A673 (cell line): ENCODE measurements around the gene DNAH8.

ENCODE experiments used
- EZH2 ChIP-seq: fragments of 200-600 bp; sonication (generic); IDR thresholded peaks from 2 replicates; pipeline ENCODE4 v1.6.1; 2017; ENCODE audit warnings: borderline replicate concordance, low read depth, mild to moderate bottlenecking, mixed read lengths, antibody characterized with exemption, low read length; ENCODE audit not compliant: poor library complexity, severe bottlenecking
- TF ChIP-seq, protein P1 (sequence below): fragments of 300-800, 200-600 bp; sonication (generic); conservative IDR thresholded peaks from 2 replicates; pipeline ENCODE4 v1.5.1; 2017; ENCODE audit warnings: low read depth, mild to moderate bottlenecking, antibody characterized with exemption, low read length, moderate library complexity, mixed read lengths

DNA sequence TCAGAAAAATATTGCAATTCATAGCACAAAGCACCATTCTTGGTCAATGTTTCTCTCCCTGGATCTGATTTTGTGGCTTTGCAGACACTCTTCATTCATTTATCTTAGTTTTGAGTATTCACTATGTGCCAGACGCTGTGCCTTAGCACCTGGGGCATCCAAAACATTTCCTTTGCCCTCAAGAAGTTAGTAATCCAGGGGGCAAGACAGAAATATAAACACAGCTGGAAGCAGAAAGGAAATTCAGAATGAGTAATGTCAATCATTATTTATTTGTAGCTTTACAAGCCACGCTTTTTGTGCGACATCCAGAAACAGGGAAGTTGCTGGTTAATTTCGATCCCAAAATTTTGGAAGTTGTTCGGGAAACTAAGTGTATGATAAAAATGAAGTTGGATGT is 71.4 kb downstream of the DNAH8 start:
- TF ChIP-seq, protein P1, sequence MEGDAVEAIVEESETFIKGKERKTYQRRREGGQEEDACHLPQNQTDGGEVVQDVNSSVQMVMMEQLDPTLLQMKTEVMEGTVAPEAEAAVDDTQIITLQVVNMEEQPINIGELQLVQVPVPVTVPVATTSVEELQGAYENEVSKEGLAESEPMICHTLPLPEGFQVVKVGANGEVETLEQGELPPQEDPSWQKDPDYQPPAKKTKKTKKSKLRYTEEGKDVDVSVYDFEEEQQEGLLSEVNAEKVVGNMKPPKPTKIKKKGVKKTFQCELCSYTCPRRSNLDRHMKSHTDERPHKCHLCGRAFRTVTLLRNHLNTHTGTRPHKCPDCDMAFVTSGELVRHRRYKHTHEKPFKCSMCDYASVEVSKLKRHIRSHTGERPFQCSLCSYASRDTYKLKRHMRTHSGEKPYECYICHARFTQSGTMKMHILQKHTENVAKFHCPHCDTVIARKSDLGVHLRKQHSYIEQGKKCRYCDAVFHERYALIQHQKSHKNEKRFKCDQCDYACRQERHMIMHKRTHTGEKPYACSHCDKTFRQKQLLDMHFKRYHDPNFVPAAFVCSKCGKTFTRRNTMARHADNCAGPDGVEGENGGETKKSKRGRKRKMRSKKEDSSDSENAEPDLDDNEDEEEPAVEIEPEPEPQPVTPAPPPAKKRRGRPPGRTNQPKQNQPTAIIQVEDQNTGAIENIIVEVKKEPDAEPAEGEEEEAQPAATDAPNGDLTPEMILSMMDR = no peak
- TF ChIP-seq EZH2 = no peak
